Testis (tissue), 3 donors: ENCODE data around the gene EFNA3. TPM values are rescaled to one million over a fixed set of nuclear protein-coding genes. Genes with fewer than 3 reads are reported as not detected.

Source experiments
- DNase-seq: peaks from one replicate; pipeline ENCODE4 v3.0.0-alpha.2; 2019
- H3K27ac ChIP-seq, 2 donors: fragments of 200-600 bp; sonication (generic); one replicate each; pipeline ENCODE4 v1.5.1; 2019
- H3K27me3 ChIP-seq: fragments of 200-600 bp; sonication (generic); one replicate; pipeline ENCODE4 v1.5.1; 2019
- H3K36me3 ChIP-seq: fragments of 200-600 bp; sonication (generic); one replicate; pipeline ENCODE4 v1.5.1; 2017; ENCODE audit warnings: low read depth; ENCODE audit errors: missing control alignments
- H3K4me1 ChIP-seq: fragments of 200-600 bp; sonication (generic); one replicate; pipeline ENCODE4 v1.5.1; 2019
- H3K4me3 ChIP-seq, 2 donors: fragments of 200-600 bp; sonication (generic); one replicate each; pipeline ENCODE4 v1.5.1; 2017 to 2019
- H3K9me3 ChIP-seq: fragments of 200-600 bp; sonication (generic); one replicate; pipeline ENCODE4 v1.5.1; 2017
- CTCF ChIP-seq, 3 experiments: fragments of 450-650 bp in 2 of 3; fragments of 200-600 bp in 1 of 3; sonication (generic) in 1 of 3; IDR thresholded peaks; one replicate each; pipeline ENCODE4 v1.5.1; 2016 to 2019; ENCODE audit warnings: antibody characterized with exemption in 3 of 3, mild to moderate bottlenecking in 2 of 3, moderate library complexity in 1 of 3
- POLR2A ChIP-seq: fragments of 450-650 bp; IDR thresholded peaks from one replicate; pipeline ENCODE4 v1.6.1; 2017; ENCODE audit warnings: antibody characterized with exemption, mild to moderate bottlenecking, moderate library complexity
- WGBS, 2 donors: methylation state at CpG; one replicate each; pipeline ENCODE4 v1.1.5; 2018; 5-methylcytosine and 5-hydroxymethylcytosine counted together
- intact Hi-C: fragments of 100-400 bp; cut with DNase I; formaldehyde crosslinking; loops from one replicate; pipeline ENCODE4 v1.15.1; 2023; ENCODE audit warnings: low total_unique reads
- polyA plus RNA-seq: library from polyadenylated mRNA; stranded (reverse); fragments of 350-450 nt; fragmentation: Illumina TruSeq; extraction: RNeasy Lipid Tissue Mini Kit (QIAGEN cat#74804); gene quantifications from one replicate; pipeline ENCODE4 v1.2.3, GENCODE V29; 2014; ENCODE audit warnings: low read depth, low replicate concordance; ENCODE audit not compliant: insufficient read depth
- total RNA-seq, 2 donors: library from RNA; depleted of rRNA; stranded (reverse); fragments of >200 nt; gene quantifications; one replicate each; pipeline ENCODE4 v1.2.3, GENCODE V29; 2016

The EFNA3 gene
- total and polyA plus RNA-seq, 3 donors from 2014 or later = 7.5 to 9.9 (median 7.7) TPM

- Histone ChIP-seq H3K9me3 (no peaks in the 10 kb centered on the region), H3K4me1 (no peaks in the 10 kb centered on the region), H3K27ac (no peak overlapping the region), H3K4me3 (no peak overlapping the region), H3K27me3 (no peaks in the 10 kb centered on the region), H3K36me3 (no peaks in the 10 kb centered on the region)
- intact Hi-C loops = no loop called here
- no peak for DNase-seq
- WGBS, 2 donors = 88 to 91% methylated on average over 10 to 12 of the region's 12 CpGs
- no peak for TF ChIP-seq POLR2A
- no peak for TF ChIP-seq CTCF (IDR thresholded peaks at IDR 0.05)
Measured at GRCh38 chr1:155032886-155033285, 45.8 kb upstream of the EFNA3 start.

- H3K36me3 ChIP-seq = no peaks in the 10 kb centered on the region
- intact Hi-C loops = no loop called here
- H3K27ac ChIP-seq = no peak within 1 kb of the TSS
- WGBS, 2 donors = 94 to 99% methylated on average over 8 to 9 of the region's 9 CpGs
- no peaks in the 10 kb centered on the region for H3K4me1 ChIP-seq
- no peak for DNase-seq
- H3K27me3 ChIP-seq = no peaks in the 10 kb centered on the region
- H3K4me3 ChIP-seq = no peak within 1 kb of the TSS
- TF ChIP-seq CTCF (IDR thresholded peaks at IDR 0.05) (no peak), POLR2A (no peak)
- no peaks in the 10 kb centered on the region for H3K9me3 ChIP-seq
Measured at GRCh38 chr1:155033524-155033923, 45.1 kb upstream of the EFNA3 start, which contains the start of the genes DCST1 and DCST2. Gene DCST1 (plus strand): TSS chr1:155033824. CDS start chr1:155034037, 213 bp downstream. Gene DCST2 (minus strand): TSS chr1:155033781. CDS start chr1:155033701, 80 bp downstream.

GRCh38 chr1:155034318-155035208 is 44.1 kb upstream of the EFNA3 start:
- Histone ChIP-seq H3K9me3 (no peaks in the 10 kb centered on the region), H3K27ac (no peak overlapping the region), H3K27me3 (no peaks in the 10 kb centered on the region), H3K4me3 (no peak overlapping the region), H3K36me3 (no peaks in the 10 kb centered on the region), H3K4me1 (no peaks in the 10 kb centered on the region)
- intact Hi-C loops = no loop called here
- no peak for DNase-seq
- 68 to 77% methylated on average over 20 of the region's 20 CpGs for WGBS, 2 donors
- TF ChIP-seq CTCF (IDR thresholded peaks at IDR 0.05) = no peak
- TF ChIP-seq POLR2A = no peak

GRCh38 chr1:155035936-155036335 is 42.7 kb upstream of the EFNA3 start:
- no peak for DNase-seq
- no peaks in the 10 kb centered on the region for H3K27me3 ChIP-seq
- H3K4me3 ChIP-seq = no peak overlapping the region
- no peaks in the 10 kb centered on the region for H3K36me3 ChIP-seq
- no peaks in the 10 kb centered on the region for H3K9me3 ChIP-seq
- WGBS, 2 donors = 89 to 90% methylated on average over 2 of the region's 2 CpGs
- TF ChIP-seq CTCF (IDR thresholded peaks at IDR 0.05) (no peak), POLR2A (no peak)
- intact Hi-C loops = no loop called here
- H3K4me1 ChIP-seq = no peaks in the 10 kb centered on the region
- no peak overlapping the region for H3K27ac ChIP-seq
